Activated CD4-positive, alpha-beta T cell treated with anti-CD3 and anti-CD28 coated beads, Interleukin-2, amount 50 U/mL, for 4 hours (primary cell): ENCODE data around the gene TMEM120A.

ENCODE experiments used
- DNase-seq, 2 experiments: peaks; one replicate each; pipeline ENCODE4 v3.0.0-alpha.2; 2020

Gene TMEM120A

DNA sequence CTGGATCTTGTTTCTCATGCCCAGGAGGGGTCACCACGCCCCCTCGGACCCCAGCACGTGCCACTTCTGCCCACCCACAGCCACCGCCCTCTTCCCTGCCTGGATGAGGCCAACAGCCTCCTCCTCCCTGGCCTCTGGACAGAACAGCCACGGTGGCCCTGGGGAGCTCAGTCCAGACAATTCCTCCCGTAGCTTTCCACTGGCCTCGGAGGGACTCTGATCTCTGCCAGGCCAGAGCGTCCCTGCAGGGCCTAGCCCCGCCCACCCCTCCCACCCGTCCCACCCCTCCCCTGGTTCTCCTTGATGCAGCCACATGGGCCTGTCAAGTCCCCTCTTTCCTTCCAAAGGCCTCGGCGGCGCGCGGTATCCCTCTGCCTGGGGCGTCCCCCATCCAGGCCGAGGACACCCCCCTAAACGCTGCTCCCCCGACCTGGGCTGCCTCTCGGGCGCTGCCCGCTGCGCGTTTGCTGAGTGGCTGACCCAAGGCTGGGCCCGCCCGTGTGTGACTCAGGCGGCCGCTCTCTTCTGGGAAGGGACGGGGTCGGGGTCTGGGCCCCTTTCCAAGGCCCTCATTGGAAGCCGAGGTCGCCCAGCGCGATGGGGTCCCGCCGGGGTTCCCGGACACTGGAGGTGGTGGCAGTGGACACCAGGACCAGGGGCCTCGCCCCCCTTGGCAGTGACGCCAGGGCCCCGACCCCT, 557 bp downstream of the TMEM120A start:
- no peak for DNase-seq

DNA sequence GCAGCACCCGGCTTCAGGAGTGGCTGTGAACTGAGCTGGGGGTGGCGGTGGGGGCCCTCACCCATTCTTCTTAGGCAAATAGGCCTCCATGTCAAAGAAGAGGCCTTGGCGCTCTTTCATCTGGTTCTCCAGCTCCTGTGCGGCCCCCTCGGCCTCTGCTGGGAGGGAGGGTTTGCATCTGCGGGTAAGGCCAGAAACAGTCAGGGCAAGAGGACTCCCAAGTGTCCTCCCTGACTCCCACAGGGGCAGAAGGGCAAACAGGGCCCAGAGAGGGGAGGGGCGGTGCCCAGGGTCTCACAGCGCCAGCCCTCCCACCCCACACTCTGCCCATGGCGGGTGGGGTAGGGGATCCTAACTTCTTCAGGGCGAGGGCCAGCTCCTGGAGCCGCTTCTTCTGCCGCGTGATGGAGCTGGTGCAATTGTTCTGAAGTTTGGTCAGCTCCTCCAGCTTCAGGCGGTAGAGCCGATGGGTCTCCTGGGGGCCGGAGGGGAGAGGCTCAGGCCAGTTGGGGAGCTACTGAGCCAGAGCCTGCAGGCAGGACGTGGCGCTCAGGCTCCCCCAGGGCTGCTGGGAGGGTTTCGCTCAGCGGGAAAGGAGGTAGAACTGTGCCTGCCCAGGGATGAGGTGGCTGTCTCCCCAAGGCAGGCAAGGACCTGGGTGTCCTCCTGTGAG, 2.2 kb downstream of the TMEM120A start:
- no peak for DNase-seq

DNA sequence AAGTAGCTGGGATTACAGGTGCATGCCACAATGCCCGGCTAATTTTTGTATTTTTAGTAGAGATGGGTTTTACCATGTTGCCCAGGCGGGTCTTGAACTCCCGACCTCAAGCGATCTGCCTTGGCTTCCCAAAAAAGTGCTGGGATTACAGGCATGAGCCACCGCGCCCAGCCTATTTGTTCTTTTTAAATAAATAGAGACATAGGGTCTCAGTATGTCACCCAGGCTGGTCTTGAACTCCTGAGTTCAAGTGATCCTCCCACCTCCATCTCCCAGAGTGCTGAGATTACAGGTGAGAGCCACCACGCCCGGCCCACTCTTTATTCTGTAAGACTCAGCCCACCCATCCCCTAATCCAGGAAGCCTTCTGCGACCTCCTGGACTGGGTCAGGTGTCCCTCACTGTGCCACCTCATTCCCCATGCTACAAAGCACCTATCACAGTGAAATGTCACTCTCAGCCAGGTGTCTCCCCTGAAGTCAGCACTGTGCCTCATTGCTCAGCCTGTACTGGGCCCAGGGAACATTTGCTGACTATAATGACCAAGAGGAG, 2.8 kb downstream of the TMEM120A start:
- DNase-seq = no peak

DNA sequence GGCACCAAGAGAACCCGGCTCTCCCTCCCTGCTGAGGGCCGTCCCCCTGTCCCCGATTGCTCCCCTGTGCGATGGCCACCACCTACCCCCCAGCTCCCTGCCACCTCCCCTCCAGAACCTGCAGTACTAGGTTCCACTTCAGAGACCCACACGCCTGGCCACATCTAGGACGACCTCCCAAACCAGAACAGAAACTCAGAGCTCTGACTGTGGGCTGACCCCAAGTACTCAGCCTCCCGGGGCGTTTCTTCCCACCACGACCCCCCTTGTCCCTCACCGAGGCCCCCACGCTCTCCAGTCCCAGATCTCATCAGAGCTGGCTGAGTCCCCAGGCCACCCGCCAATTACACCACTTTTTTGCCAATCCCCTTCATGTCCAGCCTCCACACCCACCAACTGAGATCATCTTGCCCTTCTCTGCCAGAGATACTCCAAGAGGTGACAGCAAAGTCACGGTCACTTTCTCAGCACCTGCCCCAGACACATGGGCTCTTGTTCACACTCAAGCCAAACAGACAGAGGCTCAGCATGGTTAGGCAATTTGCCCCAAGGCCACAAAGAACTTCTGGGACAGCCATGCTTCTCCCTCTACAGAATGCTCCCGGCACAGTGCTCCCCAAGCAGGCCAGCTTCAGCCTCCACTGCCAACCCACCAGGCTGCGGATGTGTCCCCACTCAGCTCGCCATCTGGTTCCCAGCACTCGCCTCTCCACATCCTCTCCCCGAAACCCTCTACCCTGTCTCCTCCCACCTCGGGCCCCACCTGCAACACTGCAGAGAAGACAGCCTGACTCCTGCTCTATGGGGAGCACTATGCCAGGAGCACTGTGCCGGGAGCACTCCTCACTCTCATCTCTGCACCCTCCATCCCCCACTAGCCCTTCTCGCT, 4.7 kb downstream of the TMEM120A start:
- no peak for DNase-seq

DNA sequence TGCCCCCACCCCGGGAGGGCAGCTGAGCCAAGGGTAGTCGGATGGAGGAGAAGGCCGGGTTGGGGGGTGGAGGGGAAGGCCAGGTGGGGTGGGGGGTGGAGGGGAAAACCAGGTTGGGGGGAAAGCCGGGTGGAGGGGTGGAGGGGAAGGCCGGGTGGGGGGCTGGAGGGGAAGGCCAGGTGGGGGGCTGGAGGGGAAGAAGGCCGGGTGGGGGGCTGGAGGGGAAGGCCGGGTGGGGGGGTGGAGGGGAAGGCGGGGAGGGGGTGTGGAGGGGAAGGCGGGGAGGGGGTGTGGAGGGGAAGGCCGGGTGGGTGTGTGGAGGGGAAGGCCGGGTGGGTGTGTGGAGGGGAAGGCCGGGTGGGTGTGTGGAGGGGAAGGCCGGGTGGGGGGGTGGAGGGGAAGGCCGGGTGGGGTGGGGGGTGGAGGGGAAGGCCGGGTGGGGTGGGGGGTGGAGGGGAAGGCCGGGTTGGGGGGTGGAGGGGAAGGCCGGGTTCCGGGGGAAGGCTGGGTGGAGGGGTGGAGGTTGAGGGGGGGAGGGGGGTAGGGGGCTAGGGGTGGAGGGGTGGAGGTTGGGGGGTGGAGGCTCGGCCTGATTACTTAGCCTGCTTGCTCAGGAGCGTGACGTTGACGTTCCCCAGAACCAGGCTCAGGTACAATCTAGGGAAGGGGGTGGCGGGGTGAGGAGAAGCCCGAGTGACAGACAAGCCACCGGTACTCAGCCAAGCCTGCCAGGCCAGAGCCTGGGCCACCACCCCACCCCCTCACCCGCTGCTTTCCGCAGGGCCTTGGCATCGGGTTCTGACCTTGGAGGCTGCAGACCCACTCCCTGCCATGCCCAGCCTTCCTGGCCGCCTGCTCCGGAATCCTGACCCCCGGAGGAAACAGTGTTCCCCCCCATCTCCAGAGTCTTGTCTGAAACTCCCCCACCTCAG, 5.6 kb downstream of the TMEM120A start:
- DNase-seq = no peak

DNA sequence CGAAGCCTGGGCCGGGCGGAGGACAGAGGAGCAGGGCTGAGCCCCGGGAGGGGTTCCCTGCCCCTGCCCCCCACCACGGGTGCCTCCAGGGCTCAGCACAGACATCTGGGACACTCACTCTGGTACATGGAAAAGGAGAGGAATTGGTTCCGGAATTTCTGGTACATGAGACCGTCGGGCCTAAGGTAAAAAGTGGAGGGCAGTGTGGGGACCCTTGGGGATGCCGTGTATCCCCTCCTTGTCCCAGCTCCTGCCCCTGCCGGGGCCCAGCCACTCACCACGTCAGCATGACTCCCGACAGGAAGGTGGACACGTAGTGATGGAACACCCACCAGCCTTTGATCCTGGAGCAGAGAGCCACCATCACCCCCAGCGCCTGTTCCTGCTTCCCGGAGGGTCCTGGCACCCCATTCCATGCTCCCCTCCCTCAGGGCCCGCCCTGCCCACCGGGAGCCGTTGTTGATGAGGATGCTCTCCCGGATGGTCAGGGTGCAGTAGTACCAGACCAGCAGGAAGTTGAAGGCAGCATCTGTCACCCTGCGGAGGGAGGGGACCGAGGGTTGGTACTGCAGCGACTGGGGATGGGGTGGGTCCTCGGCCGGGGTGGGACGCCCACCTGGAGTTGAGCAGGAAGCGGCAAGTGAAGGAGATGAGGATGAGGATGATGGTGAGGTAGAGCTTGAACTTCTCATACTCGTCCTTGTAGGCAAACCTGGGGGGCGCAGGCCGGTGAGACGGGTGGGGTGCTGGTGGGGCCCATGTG, 6.4 kb downstream of the TMEM120A start:
- no peak for DNase-seq

DNA sequence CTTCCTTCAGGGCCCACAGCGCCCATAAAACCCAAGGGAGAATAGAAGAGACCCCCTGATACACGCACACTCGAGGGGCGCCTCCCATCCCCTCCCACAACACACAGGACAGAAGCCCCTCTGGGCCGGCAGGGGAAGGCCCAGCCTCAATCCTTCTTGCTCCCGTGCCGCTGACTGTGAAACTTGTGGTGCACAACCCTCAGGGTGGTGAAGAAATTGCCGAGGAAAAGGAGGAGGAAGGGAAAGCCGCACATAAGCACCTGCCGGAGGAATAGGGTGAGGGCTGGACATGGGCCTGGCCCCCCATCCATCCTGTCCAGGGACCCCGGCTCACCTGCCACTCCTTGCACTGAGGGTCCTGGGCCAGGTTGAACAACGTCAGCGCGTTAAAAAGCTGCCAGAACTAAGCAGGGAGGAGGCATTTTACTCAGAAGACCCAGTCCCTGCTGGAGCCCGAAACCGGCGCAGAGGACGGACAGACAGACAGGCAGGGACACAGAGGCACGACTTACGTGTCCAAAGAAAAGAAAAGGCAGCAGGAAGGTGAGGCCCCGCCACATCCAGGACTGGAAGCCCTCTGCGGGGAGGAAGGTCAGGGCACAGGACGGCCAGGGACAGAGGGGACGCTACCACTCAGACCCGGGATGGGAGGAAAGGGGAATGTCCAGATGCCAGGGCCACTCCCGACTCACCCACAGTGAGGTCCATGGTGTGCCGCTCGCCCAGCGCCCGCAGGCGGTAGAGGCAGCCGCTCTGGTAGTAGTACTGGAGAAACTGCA, 7.2 kb downstream of the TMEM120A start:
- no peak for DNase-seq

DNA sequence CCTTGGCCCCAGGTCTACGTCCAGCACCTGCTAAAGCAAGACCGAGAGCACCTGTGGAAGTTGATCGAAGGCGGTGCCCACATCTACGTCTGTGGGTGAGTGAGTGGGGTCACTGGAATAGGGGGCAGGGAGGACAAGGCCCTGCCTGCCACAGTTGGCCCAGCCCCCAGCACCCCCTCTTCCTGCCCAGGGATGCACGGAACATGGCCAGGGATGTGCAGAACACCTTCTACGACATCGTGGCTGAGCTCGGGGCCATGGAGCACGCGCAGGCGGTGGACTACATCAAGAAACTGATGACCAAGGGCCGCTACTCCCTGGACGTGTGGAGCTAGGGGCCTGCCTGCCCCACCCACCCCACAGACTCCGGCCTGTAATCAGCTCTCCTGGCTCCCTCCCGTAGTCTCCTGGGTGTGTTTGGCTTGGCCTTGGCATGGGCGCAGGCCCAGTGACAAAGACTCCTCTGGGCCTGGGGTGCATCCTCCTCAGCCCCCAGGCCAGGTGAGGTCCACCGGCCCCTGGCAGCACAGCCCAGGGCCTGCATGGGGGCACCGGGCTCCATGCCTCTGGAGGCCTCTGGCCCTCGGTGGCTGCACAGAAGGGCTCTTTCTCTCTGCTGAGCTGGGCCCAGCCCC, 8.1 kb downstream of the TMEM120A start:
- DNase-seq = no peak

DNA sequence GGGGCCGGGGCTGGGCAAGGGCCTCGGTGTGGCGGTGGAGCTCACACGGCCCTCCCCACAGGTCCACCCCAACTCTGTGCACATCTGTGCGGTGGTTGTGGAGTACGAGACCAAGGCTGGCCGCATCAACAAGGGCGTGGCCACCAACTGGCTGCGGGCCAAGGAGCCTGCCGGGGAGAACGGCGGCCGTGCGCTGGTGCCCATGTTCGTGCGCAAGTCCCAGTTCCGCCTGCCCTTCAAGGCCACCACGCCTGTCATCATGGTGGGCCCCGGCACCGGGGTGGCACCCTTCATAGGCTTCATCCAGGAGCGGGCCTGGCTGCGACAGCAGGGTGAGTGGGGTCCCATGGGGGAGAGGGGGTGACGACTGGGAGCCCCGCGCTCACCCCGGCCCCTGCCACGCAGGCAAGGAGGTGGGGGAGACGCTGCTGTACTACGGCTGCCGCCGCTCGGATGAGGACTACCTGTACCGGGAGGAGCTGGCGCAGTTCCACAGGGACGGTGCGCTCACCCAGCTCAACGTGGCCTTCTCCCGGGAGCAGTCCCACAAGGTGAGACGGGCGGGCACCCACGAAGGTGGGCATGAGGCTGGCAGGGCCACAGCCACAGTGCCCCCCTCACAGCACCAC, 8.8 kb downstream of the TMEM120A start:
- no peak for DNase-seq

DNA sequence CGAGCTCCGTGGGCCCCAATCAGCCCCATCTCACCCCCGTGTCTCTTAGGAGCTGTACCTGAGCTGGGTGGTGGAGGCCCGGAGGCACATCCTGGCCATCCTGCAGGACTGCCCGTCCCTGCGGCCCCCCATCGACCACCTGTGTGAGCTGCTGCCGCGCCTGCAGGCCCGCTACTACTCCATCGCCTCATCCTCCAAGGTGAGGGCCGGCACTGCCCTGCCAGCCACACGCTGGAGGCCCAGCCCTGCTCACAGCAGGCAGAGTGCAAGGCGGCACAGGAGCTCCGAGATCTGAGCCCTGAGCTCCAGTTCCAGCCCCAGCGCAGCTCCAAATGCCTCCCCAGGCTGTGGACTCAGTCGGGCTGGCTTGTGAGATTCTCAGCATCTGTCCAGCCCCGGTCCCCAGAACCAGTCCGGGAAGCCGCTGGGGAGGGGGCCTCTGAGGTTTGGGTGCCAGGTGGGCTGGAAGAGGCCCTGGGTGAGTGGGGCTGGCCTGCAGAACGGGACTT, 9.3 kb downstream of the TMEM120A start:
- DNase-seq = no peak

DNA sequence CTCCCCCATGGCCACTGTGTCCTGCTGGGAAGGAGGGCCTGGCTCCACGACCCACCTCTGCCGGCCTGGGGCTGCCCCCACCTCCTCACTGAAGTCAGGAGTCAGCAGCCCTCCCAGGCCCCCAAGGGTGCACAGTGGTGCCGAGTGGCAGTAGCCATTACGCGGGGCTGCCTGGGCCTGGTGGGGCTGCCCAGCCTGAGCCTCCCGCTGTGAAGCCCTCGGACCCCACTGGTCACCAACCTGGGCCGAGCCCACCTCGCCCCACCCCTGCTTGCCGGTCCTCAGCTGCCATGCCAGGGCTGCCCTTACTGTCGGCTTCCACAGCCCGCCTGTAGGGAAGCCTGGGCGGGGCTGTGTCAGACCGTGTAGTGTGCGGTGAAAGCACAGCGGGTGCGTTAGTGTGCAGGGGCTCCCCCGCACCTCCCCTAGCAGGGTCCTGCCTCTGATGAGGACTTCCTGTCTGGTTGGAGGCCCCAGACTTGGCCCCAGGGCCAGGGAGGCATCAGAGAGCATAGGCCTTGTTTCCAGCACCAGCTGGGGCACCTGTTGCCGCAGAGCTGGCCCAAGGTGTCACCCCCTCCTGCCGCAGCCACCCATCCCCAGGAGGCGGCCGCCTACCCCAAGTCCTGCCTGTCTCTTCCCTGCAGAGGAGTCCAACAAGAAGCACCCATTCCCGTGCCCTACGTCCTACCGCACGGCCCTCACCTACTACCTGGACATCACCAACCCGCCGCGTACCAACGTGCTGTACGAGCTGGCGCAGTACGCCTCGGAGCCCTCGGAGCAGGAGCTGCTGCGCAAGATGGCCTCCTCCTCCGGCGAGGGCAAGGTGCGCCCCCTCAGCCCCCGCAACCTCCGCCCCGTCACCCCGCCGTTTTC, 10.0 kb downstream of the TMEM120A start:
- DNase-seq = no peak

DNA sequence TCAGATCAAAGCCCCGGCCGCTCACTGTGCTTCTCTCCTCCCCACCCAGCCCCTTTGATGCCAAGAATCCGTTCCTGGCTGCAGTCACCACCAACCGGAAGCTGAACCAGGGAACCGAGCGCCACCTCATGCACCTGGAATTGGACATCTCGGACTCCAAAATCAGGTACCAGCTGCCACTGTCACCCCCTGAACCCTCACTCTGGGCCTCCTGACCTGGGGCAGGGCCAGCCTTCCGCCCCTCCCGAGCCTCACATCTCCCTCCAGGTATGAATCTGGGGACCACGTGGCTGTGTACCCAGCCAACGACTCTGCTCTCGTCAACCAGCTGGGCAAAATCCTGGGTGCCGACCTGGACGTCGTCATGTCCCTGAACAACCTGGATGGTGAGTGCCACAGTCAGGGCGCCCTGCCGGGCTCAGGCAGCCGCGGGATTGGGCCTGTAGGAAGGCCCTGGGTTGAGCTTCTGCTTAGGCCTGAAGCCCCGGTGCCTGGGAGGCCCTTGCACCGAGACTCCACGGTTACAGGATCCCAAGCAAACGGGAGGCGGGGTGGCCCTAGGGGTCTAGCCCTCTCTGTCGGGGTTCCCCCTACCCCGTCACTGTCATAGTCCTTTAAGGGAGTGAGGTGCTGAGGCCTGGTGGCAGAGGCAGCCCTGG, 10.8 kb downstream of the TMEM120A start:
- no peak for DNase-seq

DNA sequence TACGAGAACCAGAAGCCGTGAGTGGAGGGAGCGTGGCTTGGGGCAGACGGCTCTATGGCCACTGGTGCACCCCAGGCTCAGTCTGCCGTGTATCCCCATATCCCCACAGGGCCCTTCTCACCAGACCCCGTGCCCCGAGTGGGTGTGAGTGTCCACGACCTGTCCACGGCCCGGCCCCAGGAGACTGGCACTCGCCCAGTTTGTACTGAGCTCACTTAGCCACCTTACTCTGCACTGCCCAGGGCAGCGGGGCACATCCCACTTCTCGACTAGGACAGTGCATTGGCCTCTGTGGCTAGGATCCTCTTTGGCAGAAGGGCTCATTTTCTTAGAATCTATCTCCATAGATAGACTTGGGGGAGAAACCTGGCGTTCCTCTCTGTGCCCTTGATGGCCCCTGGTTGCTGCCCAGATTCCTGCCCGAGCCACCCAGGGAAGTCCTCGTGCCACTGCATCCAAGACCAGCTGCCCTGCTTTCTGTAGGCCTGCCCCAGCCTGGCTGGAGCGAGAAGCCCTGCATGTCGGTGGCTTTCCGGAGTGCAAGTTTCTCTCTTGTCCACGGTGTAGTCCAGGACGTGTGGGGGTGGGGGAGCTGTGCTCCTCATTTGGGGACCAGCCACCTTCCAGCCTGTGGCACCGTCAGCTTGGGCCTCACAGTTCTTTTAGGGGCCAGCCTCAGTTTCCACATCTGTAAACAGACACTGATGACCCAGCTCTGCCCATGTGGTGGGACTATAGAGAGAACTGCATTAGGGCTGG, 11.9 kb downstream of the TMEM120A start:
- DNase-seq = no peak

DNA sequence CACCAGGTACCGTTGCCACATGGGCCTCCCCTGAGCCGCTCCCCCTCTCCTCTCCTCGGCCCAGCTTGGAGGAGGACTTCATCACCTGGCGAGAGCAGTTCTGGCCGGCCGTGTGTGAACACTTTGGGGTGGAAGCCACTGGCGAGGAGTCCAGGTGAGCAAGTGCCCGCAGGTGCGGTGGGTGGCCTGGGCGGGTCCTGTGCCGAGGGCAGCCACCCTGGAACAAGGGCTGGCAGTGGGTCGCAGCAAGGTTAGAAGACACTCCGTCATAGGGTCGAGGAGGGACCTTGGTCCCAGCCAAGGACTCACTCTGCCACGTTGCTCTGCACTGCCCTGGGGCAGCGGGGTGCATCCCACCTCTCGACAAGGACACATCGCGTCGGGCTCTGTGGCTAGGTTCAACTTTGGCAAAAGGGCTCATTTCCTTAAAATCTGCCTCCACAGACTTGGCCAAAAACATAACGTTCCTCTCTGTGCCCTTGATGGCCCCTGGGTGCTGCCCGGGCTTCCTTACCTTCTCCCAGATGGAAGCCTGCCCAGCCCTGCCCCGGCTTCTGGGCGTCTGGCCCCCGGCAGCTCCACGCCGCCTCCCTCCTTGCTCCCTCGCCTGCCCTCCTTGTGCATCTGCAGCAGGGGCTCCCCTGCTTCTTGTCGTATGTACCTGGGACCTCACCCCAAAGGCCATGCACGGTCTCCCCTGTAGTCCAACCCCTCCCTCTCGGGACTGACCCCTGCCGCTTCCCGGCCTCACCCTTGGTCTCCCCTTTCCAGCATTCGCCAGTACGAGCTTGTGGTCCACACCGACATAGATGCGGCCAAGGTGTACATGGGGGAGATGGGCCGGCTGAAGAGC, 12.7 kb downstream of the TMEM120A start:
- no peak for DNase-seq

DNA sequence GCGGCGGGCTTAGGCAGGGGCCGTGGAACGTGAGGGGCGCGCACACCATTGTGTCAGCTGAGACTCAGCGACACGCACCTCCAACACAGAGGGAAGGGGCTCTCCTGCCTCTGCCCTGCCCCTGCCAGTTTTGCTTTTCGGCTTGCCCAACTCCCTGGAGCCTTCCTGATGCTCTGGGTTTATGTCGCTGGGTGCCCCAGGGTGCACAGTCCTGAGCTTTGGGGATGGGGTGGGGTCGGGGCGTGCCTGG, 13.3 kb downstream of the TMEM120A start:
- DNase-seq = no peak

DNA sequence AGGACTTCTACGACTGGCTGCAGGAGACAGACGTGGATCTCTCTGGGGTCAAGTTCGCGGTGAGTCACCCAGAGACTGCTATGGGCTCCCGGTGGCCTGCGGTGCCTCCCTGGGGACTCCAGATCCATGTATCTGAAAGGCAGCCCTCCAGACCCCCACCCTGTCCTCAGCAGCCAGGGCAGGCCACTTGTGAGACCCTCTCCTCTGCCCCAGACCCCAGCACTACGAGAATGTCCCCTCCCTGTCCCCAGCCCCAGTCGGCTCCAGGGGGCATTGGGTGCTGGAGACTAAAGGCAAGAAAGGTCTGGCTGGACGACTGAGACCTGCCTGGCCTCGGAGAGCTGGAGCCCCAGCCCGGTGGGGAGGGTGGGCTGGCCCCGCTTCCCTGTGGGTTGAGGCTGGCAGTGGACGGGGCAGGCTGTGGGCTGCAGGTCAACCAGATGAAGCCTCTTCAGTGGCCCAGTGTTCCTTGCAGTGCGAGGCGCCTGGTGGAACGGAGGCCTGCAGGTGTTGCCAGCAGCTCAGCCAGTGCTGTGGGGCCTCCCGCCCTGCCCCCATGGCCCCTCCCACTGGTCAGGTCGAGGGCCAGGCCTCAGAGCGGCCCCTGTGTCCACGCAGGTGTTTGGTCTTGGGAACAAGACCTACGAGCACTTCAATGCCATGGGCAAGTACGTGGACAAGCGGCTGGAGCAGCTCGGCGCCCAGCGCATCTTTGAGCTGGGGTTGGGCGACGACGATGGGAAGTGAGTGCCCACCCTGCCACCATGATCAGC, 13.8 kb downstream of the TMEM120A start:
- no peak for DNase-seq
